ENCODE results near the gene PRAME. TPM values are rescaled to one million over a fixed set of nuclear protein-coding genes. Genes with fewer than 3 reads are reported as not detected.

PRAME gene
- total and polyA plus RNA-seq, 11 donors = 0.23 to 0.59 TPM; not detected in 9

DNA sequence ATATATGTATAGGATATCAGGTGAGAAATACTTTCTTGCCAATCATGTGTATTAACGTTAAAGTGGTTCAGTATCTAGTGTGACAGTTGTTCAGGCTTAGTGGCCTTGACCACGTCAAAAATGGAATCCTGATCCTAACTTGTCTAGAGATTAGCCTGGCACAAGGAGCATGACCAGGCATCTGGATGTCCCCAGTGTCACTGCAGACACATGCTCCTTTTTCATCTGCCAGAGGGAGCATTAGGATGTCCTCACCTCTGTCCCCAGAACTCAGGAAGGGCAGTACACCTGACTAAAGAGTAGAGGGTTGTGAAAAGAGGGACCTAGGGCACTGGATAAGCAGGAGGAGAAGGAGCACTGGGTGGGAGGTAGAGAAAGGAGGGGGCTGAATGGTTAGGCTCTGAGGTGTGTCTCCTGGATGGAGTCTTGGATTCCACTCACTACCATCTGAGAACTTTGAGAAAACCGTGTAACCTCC, 44.4 kb upstream of the PRAME start:
- no peaks in the 10 kb centered on the region for H3K4me1 ChIP-seq
- 75 to 82% (median 77%) methylated on average over 3 of the region's 3 CpGs for whole genome bisulfite sequencing, 4 donors
- peaks cover 0 to 16% (median 0%) of the 10 kb centered on the region in 9 donors for H3K27me3 ChIP-seq
- intact Hi-C loops (cut with DNase I) = no loop called here
- peaks cover 0 to 12% (median 0%) of the 10 kb centered on the region in 12 donors for H3K9me3 ChIP-seq
- no peak for DNase-seq
- no peak overlapping the region for H3K4me3 ChIP-seq
- no peaks in the 10 kb centered on the region for H3K36me3 ChIP-seq
- ATAC-seq = no peak
- no peak overlapping the region for H3K27ac ChIP-seq
- TF ChIP-seq POLR2A (IDR thresholded peaks at IDR 0.05) = no peak

DNA sequence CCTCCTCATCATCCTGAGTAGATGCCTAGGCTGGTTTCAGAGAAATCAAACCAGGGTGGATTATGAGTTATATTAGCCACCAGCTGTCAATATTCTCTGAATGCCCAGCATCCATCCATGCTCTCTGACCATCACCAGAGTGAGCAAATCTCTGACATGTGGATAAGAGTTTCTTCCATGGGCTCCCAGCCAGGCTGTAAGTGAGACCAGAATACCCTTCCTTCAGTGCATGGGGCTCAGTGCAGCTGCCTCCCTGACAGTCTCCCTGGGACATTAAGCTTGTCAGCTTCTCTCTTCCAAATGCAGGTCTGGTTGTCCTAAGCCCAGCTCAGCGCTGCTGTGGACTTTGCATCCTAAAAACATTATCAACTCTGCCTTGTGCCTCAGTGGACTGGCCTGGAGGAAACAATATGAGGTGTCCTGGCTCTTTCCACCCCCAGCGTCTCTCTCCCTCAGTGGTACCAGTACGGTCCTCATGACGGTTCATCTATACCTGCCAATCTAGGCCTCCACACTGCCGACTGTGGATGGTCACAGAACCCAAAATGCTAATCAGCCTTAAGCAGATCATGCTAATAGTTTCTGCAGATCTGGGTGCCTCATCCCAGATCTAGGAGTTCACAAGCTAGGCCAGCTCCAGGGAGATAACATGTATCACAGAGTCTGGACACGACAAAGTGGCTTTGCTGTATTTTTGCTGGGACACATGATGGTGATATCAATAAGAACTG, 41.6 kb upstream of the PRAME start:
- TF ChIP-seq, protein P1, sequence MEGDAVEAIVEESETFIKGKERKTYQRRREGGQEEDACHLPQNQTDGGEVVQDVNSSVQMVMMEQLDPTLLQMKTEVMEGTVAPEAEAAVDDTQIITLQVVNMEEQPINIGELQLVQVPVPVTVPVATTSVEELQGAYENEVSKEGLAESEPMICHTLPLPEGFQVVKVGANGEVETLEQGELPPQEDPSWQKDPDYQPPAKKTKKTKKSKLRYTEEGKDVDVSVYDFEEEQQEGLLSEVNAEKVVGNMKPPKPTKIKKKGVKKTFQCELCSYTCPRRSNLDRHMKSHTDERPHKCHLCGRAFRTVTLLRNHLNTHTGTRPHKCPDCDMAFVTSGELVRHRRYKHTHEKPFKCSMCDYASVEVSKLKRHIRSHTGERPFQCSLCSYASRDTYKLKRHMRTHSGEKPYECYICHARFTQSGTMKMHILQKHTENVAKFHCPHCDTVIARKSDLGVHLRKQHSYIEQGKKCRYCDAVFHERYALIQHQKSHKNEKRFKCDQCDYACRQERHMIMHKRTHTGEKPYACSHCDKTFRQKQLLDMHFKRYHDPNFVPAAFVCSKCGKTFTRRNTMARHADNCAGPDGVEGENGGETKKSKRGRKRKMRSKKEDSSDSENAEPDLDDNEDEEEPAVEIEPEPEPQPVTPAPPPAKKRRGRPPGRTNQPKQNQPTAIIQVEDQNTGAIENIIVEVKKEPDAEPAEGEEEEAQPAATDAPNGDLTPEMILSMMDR (IDR thresholded peaks at IDR 0.05) = no peak
- TF ChIP-seq POLR2A (IDR thresholded peaks at IDR 0.05) = no peak
- WGBS, 4 donors = 80 to 88% (median 84%) methylated on average over 6 of the region's 6 CpGs
- DNase-seq = no peak
- no peak overlapping the region for H3K27ac ChIP-seq
- ATAC-seq = no peak
- no peaks in the 10 kb centered on the region for H3K9me3 ChIP-seq
- H3K4me1 ChIP-seq = no peaks in the 10 kb centered on the region
- intact Hi-C loops (cut with DNase I) = no loop called here
- no peaks in the 10 kb centered on the region for H3K36me3 ChIP-seq
- no peak overlapping the region for H3K4me3 ChIP-seq
- peaks cover 0 to 16% (median 0%) of the 10 kb centered on the region in 9 donors for H3K27me3 ChIP-seq

DNA sequence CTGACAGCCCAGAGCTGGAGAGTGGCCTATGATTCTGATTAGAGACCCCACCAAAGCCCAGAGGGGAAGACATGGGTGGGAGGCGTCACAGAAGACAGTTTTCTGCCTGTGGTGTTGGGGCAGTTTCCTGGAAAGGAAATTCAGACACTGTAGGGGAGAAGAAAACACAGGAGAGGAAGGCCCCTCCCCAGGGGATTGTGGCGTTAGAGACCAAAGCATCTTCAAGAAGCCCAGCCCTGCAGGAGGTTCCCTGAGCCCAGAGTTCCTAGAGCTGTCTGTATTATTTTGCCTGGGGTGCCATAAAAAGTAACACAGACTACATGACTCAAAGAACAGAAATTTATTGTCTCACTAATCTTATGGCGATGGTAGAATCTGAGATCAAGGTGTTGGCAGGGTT, 40.2 kb upstream of the PRAME start:
- no peaks in the 10 kb centered on the region for H3K4me1 ChIP-seq
- H3K4me3 ChIP-seq = no peak overlapping the region
- ATAC-seq (no peak), DNase-seq (no peak)
- H3K27ac ChIP-seq = no peak overlapping the region
- TF ChIP-seq POLR2A (IDR thresholded peaks at IDR 0.05) = no peak
- TF ChIP-seq, protein P1 (IDR thresholded peaks at IDR 0.05) = no peak
- WGBS, 4 donors = 51 to 68% (median 55%) methylated on average over 3 of the region's 3 CpGs
- H3K36me3 ChIP-seq = no peaks in the 10 kb centered on the region
- H3K9me3 ChIP-seq = no peaks in the 10 kb centered on the region
- peaks cover 0 to 16% (median 0%) of the 10 kb centered on the region in 9 donors for H3K27me3 ChIP-seq
- intact Hi-C loops (cut with DNase I) = loop anchor here in 4 of 10 donors (10.0 kb wide), 3 partner anchors 86 to 356 kb away; partner anchors contain the start of gene IGLL5 (in 1 of the 4)

DNA sequence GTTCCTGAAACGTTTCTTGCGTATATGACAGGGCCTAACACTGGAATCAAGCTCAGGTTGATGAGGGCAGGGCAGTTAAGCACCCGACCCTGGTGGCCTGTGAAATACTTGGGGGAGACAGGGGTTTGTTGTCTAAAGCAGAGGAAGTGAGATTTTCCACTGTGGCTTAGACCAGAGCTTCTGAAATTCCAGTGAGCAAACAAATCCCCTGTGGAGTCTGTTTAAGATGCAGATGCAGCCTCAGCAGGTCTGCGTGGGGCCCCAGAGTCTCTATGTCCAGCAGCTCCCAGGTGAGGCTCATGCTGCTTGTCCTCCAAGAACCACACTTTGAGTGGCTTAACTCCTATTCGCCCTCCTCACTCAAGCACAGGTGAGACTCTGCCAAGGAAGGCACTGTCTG, 39.1 kb upstream of the PRAME start:
- WGBS, 4 donors = 51 to 62% (median 56%) methylated on average over 5 of the region's 5 CpGs
- ATAC-seq = no peak

More for the DNA sequence above, 39.1 kb upstream of the PRAME start:
- intact Hi-C loops (cut with DNase I) = loop anchor here in 4 of 10 donors (10.0 kb wide), 3 partner anchors 87 to 357 kb away; partner anchors contain the start of gene IGLL5 (in 1 of the 4)
- TF ChIP-seq POLR2A (IDR thresholded peaks at IDR 0.05) = no peak
- TF ChIP-seq, protein P1 (IDR thresholded peaks at IDR 0.05) = no peak
- Histone ChIP-seq H3K27me3 (peaks cover 0 to 9% (median 0%) of the 10 kb centered on the region in 9 donors), H3K27ac (no peak overlapping the region), H3K36me3 (no peaks in the 10 kb centered on the region), H3K4me3 (no peak overlapping the region), H3K9me3 (no peaks in the 10 kb centered on the region), H3K4me1 (no peaks in the 10 kb centered on the region)
- no peak for DNase-seq

Measured in heart left ventricle (tissue), 16 donors.